Endothelial cell of umbilical vein (primary cell): ENCODE results near the gene SKAP1. TPM values are rescaled to one million over a fixed set of nuclear protein-coding genes. Genes with fewer than 3 reads are reported as not detected.

Experiments used
- BruUV-seq: library from RNA; stranded (reverse); fragments of 400-500 nt; replicated peaks from 2 replicates; lab custom pipeline; 2021; lab: Mats Ljungman, UMichigan
- CTCF ChIA-PET: fragments of 300-600, 350-600 bp; sonication (Branson Sonifier 250); formaldehyde crosslinking; loops from one replicate; lab custom pipeline; 2021; ENCODE audit warnings: antibody characterized with exemption, inconsistent platforms; lab: Charles Lee
- POLR2A ChIA-PET: fragments of 300-600, 350-600 bp; sonication (Branson Sonifier 250); formaldehyde crosslinking; loops from one replicate; lab custom pipeline; 2021; ENCODE audit warnings: antibody characterized with exemption, inconsistent platforms; lab: Charles Lee
- DNase-seq: peaks from one replicate; pipeline ENCODE4 v3.0.0-alpha.2; 2011; ENCODE audit warnings: low read depth, low spot score
- FAIRE-seq: peaks from 2 replicates; lab custom pipeline; 2011; peaks lifted over from hg19 to GRCh38; lab: Jason Lieb, UNC
- H2AFZ ChIP-seq: 2 replicates; pipeline ENCODE4 v1.6.0; 2012; ENCODE audit warnings: low read depth, low read length, control low read depth, inconsistent platforms
- H3K27ac ChIP-seq: 2 replicates; pipeline ENCODE4 v1.5.1; 2011; ENCODE audit warnings: low read depth, mild to moderate bottlenecking, control low read depth, low read length, moderate library complexity; ENCODE audit not compliant: insufficient read depth
- H3K27me3 ChIP-seq, 2 experiments: 2 replicates each; pipeline versions ENCODE4 v1.6.0 to v1.6.1; 2011; ENCODE audit warnings: low read length in 2 of 2, mixed read lengths in 1 of 2; ENCODE audit not compliant: control insufficient read depth in 2 of 2, insufficient read depth in 2 of 2
- H3K36me3 ChIP-seq, 2 experiments: 2 replicates in 1 of 2; 3 replicates in 1 of 2; pipeline ENCODE4 v1.5.1; 2011; ENCODE audit warnings: low read length in 2 of 2, mild to moderate bottlenecking in 1 of 2, moderate library complexity in 1 of 2; ENCODE audit not compliant: control insufficient read depth in 2 of 2, insufficient read depth in 2 of 2; ENCODE audit errors: extremely low read depth in 1 of 2
- H3K4me1 ChIP-seq: 3 replicates; pipeline ENCODE4 v1.5.1; 2011; ENCODE audit warnings: mild to moderate bottlenecking, low read length; ENCODE audit not compliant: control insufficient read depth, insufficient read depth; ENCODE audit errors: extremely low read depth
- H3K4me2 ChIP-seq: 2 replicates; pipeline ENCODE4 v1.6.1; 2011; ENCODE audit warnings: low read length, control low read depth, mixed read lengths; ENCODE audit not compliant: insufficient read depth
- H3K4me3 ChIP-seq, 3 experiments: fragments of 200-600 bp in 1 of 3; sonication (generic), shearing (Covaris generic) in 1 of 3; replicated peaks in 1 of 3; 2 replicates each; pipeline ENCODE4 v1.5.1; 2011 to 2016; ENCODE audit warnings: control low read depth in 3 of 3, low read length in 3 of 3, mild to moderate bottlenecking in 2 of 3, inconsistent platforms in 1 of 3, low read depth in 1 of 3, moderate library complexity in 1 of 3; ENCODE audit not compliant: insufficient read depth in 1 of 3
- H3K79me2 ChIP-seq: 2 replicates; pipeline ENCODE4 v1.6.0; 2012; ENCODE audit warnings: low read length, inconsistent platforms; ENCODE audit not compliant: control insufficient read depth, insufficient read depth
- H3K9ac ChIP-seq: replicated peaks from 2 replicates; pipeline ENCODE3; 2011; ENCODE audit warnings: low read length, control low read depth; ENCODE audit not compliant: insufficient read depth; ENCODE audit errors: extremely low read depth
- H3K9me1 ChIP-seq: replicated peaks from 3 replicates; pipeline ENCODE4 v1.6.0; 2011; ENCODE audit warnings: mild to moderate bottlenecking, low read length; ENCODE audit not compliant: control insufficient read depth, insufficient read depth; ENCODE audit errors: extremely low read depth
- H3K9me3 ChIP-seq: replicated peaks from 2 replicates; pipeline ENCODE4 v1.5.1; 2012; ENCODE audit warnings: low read length, inconsistent platforms; ENCODE audit not compliant: control insufficient read depth, insufficient read depth
- H4K20me1 ChIP-seq: replicated peaks from 2 replicates; pipeline ENCODE3; 2011; ENCODE audit warnings: mild to moderate bottlenecking, low read length; ENCODE audit not compliant: control insufficient read depth, insufficient read depth; ENCODE audit errors: extremely low read depth
- EZH2 ChIP-seq: IDR thresholded peaks from 2 replicates; pipeline ENCODE4 v1.6.1; 2012; ENCODE audit warnings: borderline replicate concordance, low read depth, mild to moderate bottlenecking, moderate library complexity, low read length, inconsistent platforms; ENCODE audit not compliant: severe bottlenecking
- FOS ChIP-seq: IDR thresholded peaks from 2 replicates; pipeline ENCODE4 v1.6.1; 2011; ENCODE audit warnings: mild to moderate bottlenecking, low read length, moderate library complexity, borderline replicate concordance; ENCODE audit not compliant: insufficient read depth
- GATA2 ChIP-seq: IDR thresholded peaks from 2 replicates; pipeline ENCODE4 v1.7.0; 2011; ENCODE audit warnings: low read depth, mild to moderate bottlenecking, moderate library complexity, mixed read lengths, low read length; ENCODE audit not compliant: insufficient read length, insufficient read depth
- JUN ChIP-seq: IDR thresholded peaks from 2 replicates; pipeline ENCODE4 v1.6.1; 2011; ENCODE audit warnings: borderline replicate concordance, low read depth; ENCODE audit not compliant: insufficient read length, insufficient read depth
- MYC ChIP-seq: IDR thresholded peaks from one replicate; pipeline ENCODE4 v1.6.1; 2011; ENCODE audit warnings: mild to moderate bottlenecking, low read depth, low read length
- POLR2A ChIP-seq: IDR thresholded peaks from 2 replicates; pipeline ENCODE4 v1.6.1; 2012; ENCODE audit warnings: low read depth, mild to moderate bottlenecking, control low read depth, low read length
- POLR2AphosphoS5 ChIP-seq: IDR thresholded peaks from 2 replicates; pipeline ENCODE4 v1.6.1; 2012; ENCODE audit warnings: low read depth, mild to moderate bottlenecking, control low read depth, low read length, moderate library complexity; ENCODE audit not compliant: insufficient read depth
- dilution Hi-C: fragments of 300-500 bp; cut with MboI; formaldehyde crosslinking; loops from one replicate; pipeline ENCODE4 v1.15.0; 2019; ENCODE audit warnings: low sequenced_read_pairs; ENCODE audit not compliant: extremely low pct_ligation_motif_present
- intact Hi-C: fragments of 100-400 bp; cut with micrococcal nuclease; formaldehyde crosslinking; loops from one replicate; pipeline ENCODE4 v1.10.0; 2022
- polyA plus RNA-seq, 4 experiments: library from polyadenylated mRNA; depleted of rRNA in 3 of 4; stranded (reverse) in 3 of 4; unstranded in 1 of 4; fragments of >200 nt; gene quantifications; 2 replicates each; pipeline versions ENCODE4 v1.2.1 to v1.2.3, GENCODE V29; 2011 to 2012; ENCODE audit warnings: missing spikeins in 1 of 4
- total RNA-seq: library from RNA; stranded (reverse); gene quantifications from 2 replicates; pipeline ENCODE4 v1.2.3, GENCODE V29; 2021
- TF ChIP-seq, protein P1 (sequence below): IDR thresholded peaks from 2 replicates; pipeline ENCODE4 v1.6.1; 2011; ENCODE audit not compliant: insufficient read depth, insufficient read length
- TF ChIP-seq, protein P2 (sequence below), 2 donors: IDR thresholded peaks; 1 replicate in 1 of 2; 2 replicates in 1 of 2; pipeline ENCODE4 v1.5.1; 2011; ENCODE audit warnings: low read length in 2 of 2, mild to moderate bottlenecking in 2 of 2, moderate library complexity in 2 of 2, control low read depth in 1 of 2, inconsistent platforms in 1 of 2, low read depth in 1 of 2; ENCODE audit not compliant: insufficient read depth in 1 of 2; ENCODE audit errors: extremely low read depth in 1 of 2

SKAP1 gene
- total and polyA plus RNA-seq, 2 donors (not counting 3 experiments of a cell fraction or from before 2014, with no cell fraction given) = 0.75 TPM; not detected in 1

DNA sequence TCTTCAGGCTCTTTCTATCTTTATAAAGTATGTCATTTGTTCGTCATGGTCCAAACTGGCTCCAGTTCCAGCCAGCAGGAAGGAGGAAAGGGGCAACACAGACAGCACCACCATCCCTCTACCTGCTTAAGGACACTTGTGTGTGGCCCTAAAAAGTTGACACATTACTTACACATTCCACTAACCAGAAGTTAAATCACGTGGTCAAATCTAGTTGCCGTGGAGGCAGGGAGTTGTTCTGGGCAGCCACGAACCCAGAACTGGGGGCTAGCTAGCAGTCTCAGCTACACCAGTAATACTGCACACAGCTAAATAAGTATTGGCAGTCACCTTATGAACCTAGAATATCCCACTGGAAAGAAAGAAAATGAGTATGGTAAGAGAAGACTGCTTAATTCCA lies 218.2 kb downstream of the SKAP1 start:
- no peaks in the 10 kb centered on the region for H3K36me3 ChIP-seq
- no peak overlapping the region for H2AFZ ChIP-seq
- H3K27me3 ChIP-seq = no peaks in the 10 kb centered on the region
- H3K9ac ChIP-seq = no peak overlapping the region
- DNase-seq (no peak), FAIRE-seq (no peak)
- POLR2A ChIA-PET = no interaction called here
- no peak overlapping the region for H3K27ac ChIP-seq
- no peaks in the 10 kb centered on the region for H3K79me2 ChIP-seq
- intact Hi-C loops (no loop called here), dilution Hi-C loops (no loop called here)
- no peaks in the 10 kb centered on the region for H3K9me1 ChIP-seq
- no peak overlapping the region for H3K4me2 ChIP-seq
- TF ChIP-seq EZH2 (no peak), MYC (no peak), JUN (no peak), POLR2AphosphoS5 (no peak), GATA2 (no peak), POLR2A (no peak), FOS (no peak)
- TF ChIP-seq, protein P1, sequence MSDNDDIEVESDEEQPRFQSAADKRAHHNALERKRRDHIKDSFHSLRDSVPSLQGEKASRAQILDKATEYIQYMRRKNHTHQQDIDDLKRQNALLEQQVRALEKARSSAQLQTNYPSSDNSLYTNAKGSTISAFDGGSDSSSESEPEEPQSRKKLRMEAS = no peak
- TF ChIP-seq, protein P2, sequence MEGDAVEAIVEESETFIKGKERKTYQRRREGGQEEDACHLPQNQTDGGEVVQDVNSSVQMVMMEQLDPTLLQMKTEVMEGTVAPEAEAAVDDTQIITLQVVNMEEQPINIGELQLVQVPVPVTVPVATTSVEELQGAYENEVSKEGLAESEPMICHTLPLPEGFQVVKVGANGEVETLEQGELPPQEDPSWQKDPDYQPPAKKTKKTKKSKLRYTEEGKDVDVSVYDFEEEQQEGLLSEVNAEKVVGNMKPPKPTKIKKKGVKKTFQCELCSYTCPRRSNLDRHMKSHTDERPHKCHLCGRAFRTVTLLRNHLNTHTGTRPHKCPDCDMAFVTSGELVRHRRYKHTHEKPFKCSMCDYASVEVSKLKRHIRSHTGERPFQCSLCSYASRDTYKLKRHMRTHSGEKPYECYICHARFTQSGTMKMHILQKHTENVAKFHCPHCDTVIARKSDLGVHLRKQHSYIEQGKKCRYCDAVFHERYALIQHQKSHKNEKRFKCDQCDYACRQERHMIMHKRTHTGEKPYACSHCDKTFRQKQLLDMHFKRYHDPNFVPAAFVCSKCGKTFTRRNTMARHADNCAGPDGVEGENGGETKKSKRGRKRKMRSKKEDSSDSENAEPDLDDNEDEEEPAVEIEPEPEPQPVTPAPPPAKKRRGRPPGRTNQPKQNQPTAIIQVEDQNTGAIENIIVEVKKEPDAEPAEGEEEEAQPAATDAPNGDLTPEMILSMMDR (IDR thresholded peaks at IDR 0.05; ENCODE audit: extremely low read depth in 1 of 2, insufficient read depth in 1 of 2, low read depth in 1 of 2, low read length in 2 of 2) = no peak
- no peak overlapping the region for H3K4me3 ChIP-seq
- BruUV-seq = no TSS peak
- no peaks in the 10 kb centered on the region for H4K20me1 ChIP-seq
- peaks cover 3% of the 10 kb centered on the region for H3K4me1 ChIP-seq
- CTCF ChIA-PET = interaction anchor here (8.7 kb wide), 1 partner anchor 47 kb away, joined by 131 read pairs; no protein-coding TSS in a partner anchor
- H3K9me3 ChIP-seq = no peaks in the 10 kb centered on the region
